DMS114 treated with DMSO at 0.1 percent for 48 hours (cell line): ENCODE data around the gene SHMT2.

ENCODE experiments used
- DNase-seq: peaks from one replicate; lab custom pipeline; 2025; ENCODE audit not compliant: unreplicated experiment; lab: John Stamatoyannopoulos, UW

SHMT2 gene

GRCh38 chr12:57238854-57239554, 9.5 kb downstream of the SHMT2 start:
- DNase-seq = peak; percentile 61

GRCh38 chr12:57239587-57240065, 10.1 kb downstream of the SHMT2 start:
- no peak for DNase-seq

- DNase-seq = peak; percentile 63
These were observed 10.8 kb downstream of the SHMT2 start for GRCh38 chr12:57240066-57240921.

- peak; percentile 28 for DNase-seq
These were observed 11.5 kb downstream of the SHMT2 start for GRCh38 chr12:57240926-57241401.

GRCh38 chr12:57241402-57242310, 12.1 kb downstream of the SHMT2 start:
- no peak for DNase-seq

GRCh38 chr12:57242329-57242690, 12.8 kb downstream of the SHMT2 start:
- no peak for DNase-seq

GRCh38 chr12:57242691-57243454, 13.4 kb downstream of the SHMT2 start:
- DNase-seq = peak; percentile 49

GRCh38 chr12:57243521-57244311, 14.2 kb downstream of the SHMT2 start:
- DNase-seq = peak; percentile 71

- no peak for DNase-seq
These were observed 14.8 kb downstream of the SHMT2 start for GRCh38 chr12:57244312-57244696.

- no peak for DNase-seq
These were observed 17.5 kb downstream of the SHMT2 start for GRCh38 chr12:57247041-57247440.

- no peak for DNase-seq
These were observed 19.6 kb downstream of the SHMT2 start for GRCh38 chr12:57248934-57249742.

- DNase-seq = no peak
These were observed 21.0 kb downstream of the SHMT2 start for GRCh38 chr12:57250541-57250940.

GRCh38 chr12:57250956-57251355, 21.4 kb downstream of the SHMT2 start, which contains the start of gene STAC3:
Gene STAC3, minus strand, starts transcription at chr12:57251187. Its CDS starts 1,551 bp downstream, at chr12:57249636.
- DNase-seq = no peak

- DNase-seq = no peak
These were observed 25.2 kb downstream of the SHMT2 start for GRCh38 chr12:57254506-57255280.

GRCh38 chr12:57255916-57256315, 26.4 kb downstream of the SHMT2 start:
- no peak for DNase-seq

GRCh38 chr12:57258977-57259970, 29.8 kb downstream of the SHMT2 start:
- no peak for DNase-seq

- no peak for DNase-seq
These were observed 30.9 kb downstream of the SHMT2 start for GRCh38 chr12:57260366-57260765.
